ENCODE data around the gene CELF3. TPM values are rescaled to one million over a fixed set of nuclear protein-coding genes. Genes with fewer than 3 reads are reported as not detected.

The CELF3 gene
- total RNA-seq, 1 experiment from 2014 or later: 0.42 TPM

DNA sequence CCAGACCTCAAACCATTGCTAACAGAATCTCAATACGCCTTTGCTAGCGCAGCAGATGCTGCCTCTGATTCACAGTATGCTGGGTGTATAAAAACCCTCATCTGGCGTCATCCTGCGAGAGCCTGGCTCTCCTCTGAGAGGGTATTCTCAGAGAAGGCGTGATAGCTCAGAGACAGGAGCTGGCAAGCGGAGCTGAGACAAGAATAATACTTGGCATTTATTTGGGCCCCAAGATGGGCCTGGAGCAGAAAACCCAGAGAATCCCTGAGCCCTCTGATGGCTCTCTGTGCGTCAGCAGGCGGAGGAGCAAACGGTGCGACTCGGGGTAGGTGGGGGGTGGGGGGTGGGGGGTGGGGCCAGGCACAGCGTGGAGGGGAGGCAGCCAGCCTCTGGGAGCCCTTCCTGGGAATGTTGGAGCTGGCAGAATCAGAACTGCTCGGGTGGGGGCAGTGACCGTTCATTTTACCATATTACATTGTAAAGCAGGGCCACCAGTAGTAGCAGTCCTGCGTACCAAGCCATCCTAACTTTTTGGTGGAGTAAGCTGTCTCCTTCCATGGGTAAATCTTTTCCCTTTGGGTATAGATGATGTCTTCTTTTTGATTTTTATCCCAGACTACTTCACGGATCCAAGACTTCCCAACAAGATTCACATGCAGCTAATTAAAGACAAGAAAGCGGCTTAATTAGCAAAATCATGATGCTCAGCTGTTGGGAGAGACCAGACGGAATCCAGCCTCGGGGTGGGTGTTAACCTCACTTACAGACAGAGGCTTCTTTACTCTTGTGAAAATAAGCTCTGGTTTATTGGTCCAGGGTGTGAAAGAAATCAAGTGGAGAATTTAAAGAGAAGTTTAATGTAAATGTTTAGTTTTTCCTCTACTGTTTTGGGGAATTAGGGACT, 11.8 kb upstream of the CELF3 start:
- no peak for DNase-seq (ENCODE audit: low spot score)
- ChIA-PET POLR2A (interaction anchor here (0.9 to 2.1 kb wide), 3 partner anchors 12 to 215 kb away, joined by 3 to 7 read pairs (median 3); partner anchors contain the start of genes CELF3 and TUFT1), CTCF (interaction anchor here (0.6 to 5.5 kb wide), 10 partner anchors 12 to 375 kb away, joined by 3 to 44 read pairs (median 6); partner anchors contain the start of genes C2CD4D, CELF3 and TDRKH)
- H3K4me3 Mint-ChIP-seq: peak overlapping the region; percentile 37
- H3K27ac Mint-ChIP-seq: no peak overlapping the region
- no peaks in the 10 kb centered on the region for H3K36me3 Mint-ChIP-seq
- TF ChIP-seq JAZF1 (CRISPR knock-in tag; IDR thresholded peaks at IDR 0.05): no peak
- no peak for TF ChIP-seq GRHL2 (CRISPR knock-in tag; IDR thresholded peaks at IDR 0.05; ENCODE audit: insufficient replicate concordance, severe bottlenecking)
- no peak for TF ChIP-seq SMAD3 (CRISPR knock-in tag; IDR thresholded peaks at IDR 0.05; ENCODE audit: borderline replicate concordance)
- TF ChIP-seq, protein P1, sequence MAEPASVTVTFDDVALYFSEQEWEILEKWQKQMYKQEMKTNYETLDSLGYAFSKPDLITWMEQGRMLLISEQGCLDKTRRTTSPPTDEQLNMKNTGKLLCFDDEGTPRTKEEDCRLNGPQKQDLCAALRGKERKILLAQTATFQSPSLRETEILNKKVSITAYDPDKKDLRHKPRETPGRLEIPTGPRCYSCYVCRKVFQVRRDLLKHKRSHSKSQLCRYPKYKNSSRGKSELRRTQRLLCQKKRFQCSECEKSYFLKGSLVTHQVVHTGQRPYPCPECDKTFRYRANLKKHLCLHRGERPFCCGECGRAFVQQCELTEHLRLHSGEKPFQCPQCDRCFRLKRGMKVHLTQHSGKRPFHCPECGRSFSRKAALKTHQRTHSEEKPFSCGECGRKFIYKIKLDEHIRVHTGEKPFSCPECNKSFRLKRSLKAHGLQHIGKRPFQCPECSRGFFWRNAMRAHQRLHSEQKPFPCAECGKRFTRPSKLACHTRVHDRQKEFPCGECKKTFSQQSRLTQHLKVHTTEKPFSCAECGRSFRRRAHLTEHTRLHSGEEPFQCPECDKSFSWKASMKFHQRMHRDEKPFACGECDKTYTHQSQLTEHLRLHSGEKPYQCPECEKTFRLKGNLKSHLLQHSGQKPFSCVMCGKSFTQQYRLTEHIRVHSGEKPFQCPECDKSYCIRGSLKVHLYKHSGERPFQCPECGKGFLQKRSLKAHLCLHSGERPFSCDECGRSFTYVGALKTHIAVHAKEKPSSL (CRISPR knock-in tag; conservative IDR thresholded peaks at IDR 0.05): no peak
- TF ChIP-seq E2F5 (CRISPR knock-in tag; IDR thresholded peaks at IDR 0.05): no peak
- TF ChIP-seq TEAD4 (CRISPR knock-in tag; IDR thresholded peaks at IDR 0.05): no peak
- TF ChIP-seq, protein P2, sequence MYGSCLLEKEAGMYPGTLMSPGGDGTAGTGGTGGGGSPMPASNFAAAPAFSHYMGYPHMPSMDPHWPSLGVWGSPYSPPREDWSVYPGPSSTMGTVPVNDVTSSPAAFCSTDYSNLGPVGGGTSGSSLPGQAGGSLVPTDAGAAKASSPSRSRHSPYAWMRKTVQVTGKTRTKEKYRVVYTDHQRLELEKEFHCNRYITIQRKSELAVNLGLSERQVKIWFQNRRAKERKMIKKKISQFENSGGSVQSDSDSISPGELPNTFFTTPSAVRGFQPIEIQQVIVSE (CRISPR knock-in tag; IDR thresholded peaks at IDR 0.05; ENCODE audit: borderline replicate concordance): no peak
- no peak for TF ChIP-seq TCF7 (CRISPR knock-in tag; IDR thresholded peaks at IDR 0.05; ENCODE audit: low read depth)
- no peak for TF ChIP-seq PRRX2 (CRISPR knock-in tag; IDR thresholded peaks at IDR 0.05)
- TF ChIP-seq E2F1 (CRISPR knock-in tag; IDR thresholded peaks at IDR 0.05): no peak
- H3K4me1 Mint-ChIP-seq: peaks cover 32% of the 10 kb centered on the region
- no peaks in the 10 kb centered on the region for H3K9me3 Mint-ChIP-seq
- H3K27me3 Mint-ChIP-seq (ENCODE audit: low read depth): peaks cover 22% of the 10 kb centered on the region
- peak; percentile 75 for ATAC-seq

- Mint-ChIP-seq H3K27ac (no peak overlapping the region), H3K36me3 (no peaks in the 10 kb centered on the region), H3K27me3 (ENCODE audit: low read depth) (peaks cover 66% of the 10 kb centered on the region), H3K4me3 (no peak overlapping the region), H3K4me1 (peaks cover 32% of the 10 kb centered on the region), H3K9me3 (no peaks in the 10 kb centered on the region)
- POLR2A ChIA-PET: no interaction called here
- DNase-seq (ENCODE audit: low spot score): no peak
- ATAC-seq: peak; percentile 8; the same call in 1 of the 2 replicates
- CTCF ChIA-PET: interaction anchor here (1.0 to 1.6 kb wide), 3 partner anchors 8 to 113 kb away, joined by 3 to 11 read pairs (median 4); partner anchors contain the start of gene CELF3
- TF ChIP-seq, protein P3, sequence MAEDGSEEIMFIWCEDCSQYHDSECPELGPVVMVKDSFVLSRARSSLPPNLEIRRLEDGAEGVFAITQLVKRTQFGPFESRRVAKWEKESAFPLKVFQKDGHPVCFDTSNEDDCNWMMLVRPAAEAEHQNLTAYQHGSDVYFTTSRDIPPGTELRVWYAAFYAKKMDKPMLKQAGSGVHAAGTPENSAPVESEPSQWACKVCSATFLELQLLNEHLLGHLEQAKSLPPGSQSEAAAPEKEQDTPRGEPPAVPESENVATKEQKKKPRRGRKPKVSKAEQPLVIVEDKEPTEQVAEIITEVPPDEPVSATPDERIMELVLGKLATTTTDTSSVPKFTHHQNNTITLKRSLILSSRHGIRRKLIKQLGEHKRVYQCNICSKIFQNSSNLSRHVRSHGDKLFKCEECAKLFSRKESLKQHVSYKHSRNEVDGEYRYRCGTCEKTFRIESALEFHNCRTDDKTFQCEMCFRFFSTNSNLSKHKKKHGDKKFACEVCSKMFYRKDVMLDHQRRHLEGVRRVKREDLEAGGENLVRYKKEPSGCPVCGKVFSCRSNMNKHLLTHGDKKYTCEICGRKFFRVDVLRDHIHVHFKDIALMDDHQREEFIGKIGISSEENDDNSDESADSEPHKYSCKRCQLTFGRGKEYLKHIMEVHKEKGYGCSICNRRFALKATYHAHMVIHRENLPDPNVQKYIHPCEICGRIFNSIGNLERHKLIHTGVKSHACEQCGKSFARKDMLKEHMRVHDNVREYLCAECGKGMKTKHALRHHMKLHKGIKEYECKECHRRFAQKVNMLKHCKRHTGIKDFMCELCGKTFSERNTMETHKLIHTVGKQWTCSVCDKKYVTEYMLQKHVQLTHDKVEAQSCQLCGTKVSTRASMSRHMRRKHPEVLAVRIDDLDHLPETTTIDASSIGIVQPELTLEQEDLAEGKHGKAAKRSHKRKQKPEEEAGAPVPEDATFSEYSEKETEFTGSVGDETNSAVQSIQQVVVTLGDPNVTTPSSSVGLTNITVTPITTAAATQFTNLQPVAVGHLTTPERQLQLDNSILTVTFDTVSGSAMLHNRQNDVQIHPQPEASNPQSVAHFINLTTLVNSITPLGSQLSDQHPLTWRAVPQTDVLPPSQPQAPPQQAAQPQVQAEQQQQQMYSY (CRISPR knock-in tag; IDR thresholded peaks at IDR 0.05): peak; percentile 73
- TF ChIP-seq ARID4B (CRISPR knock-in tag; IDR thresholded peaks at IDR 0.05; ENCODE audit: borderline replicate concordance): no peak
These were observed 7.2 kb upstream of the CELF3 start for GRCh38 chr1:151723726-151724370.
